ENCODE measurements around the gene EFCC1. TPM values are rescaled to one million over a fixed set of nuclear protein-coding genes. Genes with fewer than 3 reads are reported as not detected.

EFCC1 gene
- total and polyA plus RNA-seq, 2 of the 8 experiments (the other 6 are each of a cell fraction or from before 2014, with no cell fraction given) = 0.14 to 0.37 TPM

GRCh38 chr3:129060276-129061022 is 59.3 kb downstream of the EFCC1 start, which contains the start of gene GP9:
Gene GP9, plus strand, starts transcription at chr3:129060779. Its CDS starts 961 bp downstream, at chr3:129061740.
- H2BK15ac ChIP-seq (ENCODE audit: low read length) = no peak within 1 kb of the TSS
- no peak within 1 kb of the TSS for H2AK5ac ChIP-seq (ENCODE audit: low read depth, low read length)
- H3K79me2 ChIP-seq (ENCODE audit: control insufficient read depth in 1 of 2, insufficient read depth in 2 of 2, low read length in 2 of 2) = no peaks in the 10 kb centered on the region
- no peak within 1 kb of the TSS; the same call in 1 of the 2 replicates for H2AFZ ChIP-seq (ENCODE audit: low read length)
- H3K27me3 ChIP-seq (replicated peaks in 1 of 4; ENCODE audit: control insufficient read depth in 3 of 4, extremely low read depth in 1 of 4, insufficient read depth in 3 of 4, low read length in 3 of 4) = no peaks in the 10 kb centered on the region
- WGBS, 2 experiments (ENCODE audit: extremely low coverage in 1 of 2, insufficient coverage in 1 of 2, insufficient read length in 1 of 2, insufficient replicate concordance in 2 of 2, low coverage in 1 of 2, low lambda C conversion rate in 2 of 2, missing lambda C conversion rate in 1 of 2) = 74% methylated on average over 11 of the region's 13 CpGs; no CpG with 5 or more reads in 1 of the 2 experiments
- no peaks in the 10 kb centered on the region for H3K9me3 ChIP-seq (ENCODE audit: insufficient read depth in 2 of 2, low read depth in 1 of 2, low read length in 1 of 2)
- no peak within 1 kb of the TSS; the same call in 1 of the 2 replicates for H3K27ac ChIP-seq (ENCODE audit: low read depth, low read length)
- ChIA-PET POLR2A (ENCODE audit: partially characterized antibody) (interaction anchor here (1.2 to 1.8 kb wide), 2 partner anchors 9 to 12 kb away, joined by 4 to 5 read pairs; no protein-coding TSS in a partner anchor), CTCF (ENCODE audit: partially characterized antibody) (interaction anchor here (0.7 to 14.0 kb wide), 7 partner anchors 9 to 185 kb away, joined by 3 to 210 read pairs (median 4); no protein-coding TSS in a partner anchor)
- no peak within 1 kb of the TSS for H2BK12ac ChIP-seq (ENCODE audit: low read depth, low read length)
- H3K23me2 ChIP-seq (ENCODE audit: low read depth, low read length) = no peaks in the 10 kb centered on the region
- no peak for DNase-seq (ENCODE audit: low read depth in 1 of 2, low spot score in 2 of 2)
- no peaks in the 10 kb centered on the region for H3K79me1 ChIP-seq (ENCODE audit: low read depth, low read length)
- H3K4me2 ChIP-seq (ENCODE audit: insufficient read depth in 1 of 2, low read depth in 2 of 2, low read length in 2 of 2) = no peak within 1 kb of the TSS
- no peak within 1 kb of the TSS for H4K5ac ChIP-seq (ENCODE audit: insufficient read length, low read depth, low read length)
- peak within 1 kb of the TSS; percentile 75; the same call in 1 of the 2 replicates for H4K8ac ChIP-seq (ENCODE audit: extremely low read depth, insufficient read depth, low read length)
- H3K56ac ChIP-seq (replicated peaks; ENCODE audit: insufficient read length, low read depth, low read length) = no peak within 1 kb of the TSS
- TF ChIP-seq RNF2 (IDR thresholded peaks at IDR 0.05; ENCODE audit: borderline replicate concordance, low read depth, low read length, missing control alignments, poor library complexity, severe bottlenecking) (no peak), KDM1A (IDR thresholded peaks at IDR 0.05; ENCODE audit: borderline replicate concordance, low read length) (peak; percentile 77; the same call in 1 of the 2 replicates)
- H3K36me3 ChIP-seq (ENCODE audit: control insufficient read depth in 2 of 4, insufficient read depth in 4 of 4, low read length in 3 of 4) = no peaks in the 10 kb centered on the region
- no peak for FAIRE-seq
- no peak within 1 kb of the TSS for H3K4ac ChIP-seq (replicated peaks; ENCODE audit: insufficient read length, low read depth, low read length)
- no peaks in the 10 kb centered on the region; a peak in 1 of 7 replicates for H3K4me1 ChIP-seq (replicated peaks in 1 of 4; ENCODE audit: control insufficient read depth in 3 of 4, insufficient read depth in 4 of 4, low read length in 3 of 4)
- H4K91ac ChIP-seq (replicated peaks; ENCODE audit: insufficient read length, low read length) = no peak within 1 kb of the TSS
- H3K14ac ChIP-seq (ENCODE audit: insufficient read length) = no peak within 1 kb of the TSS
- no peak within 1 kb of the TSS for H3K4me3 ChIP-seq (ENCODE audit: extremely low read depth in 1 of 4, insufficient read depth in 2 of 4, low read depth in 3 of 4, low read length in 4 of 4)
- H2BK5ac ChIP-seq (ENCODE audit: low read depth, low read length) = peak within 1 kb of the TSS; percentile 63; the same call in 1 of the 2 replicates
- no peaks in the 10 kb centered on the region for H4K20me1 ChIP-seq (replicated peaks in 1 of 2; ENCODE audit: control insufficient read depth in 1 of 2, insufficient read depth in 2 of 2, low read length in 2 of 2)
- H2BK20ac ChIP-seq (ENCODE audit: low read length) = no peak within 1 kb of the TSS
- H2BK120ac ChIP-seq (replicated peaks; ENCODE audit: low read depth, low read length) = no peak within 1 kb of the TSS
- H3K18ac ChIP-seq (ENCODE audit: extremely low read depth, low read length) = no peak within 1 kb of the TSS
- no peak within 1 kb of the TSS for H3K23ac ChIP-seq (ENCODE audit: insufficient read length)
- no peak within 1 kb of the TSS for H3K9ac ChIP-seq (replicated peaks in 1 of 4; ENCODE audit: extremely low read depth in 1 of 4, low read depth in 3 of 4, low read length in 3 of 4)
